ENCODE results near the gene TMPRSS13. TPM values are rescaled to one million over a fixed set of nuclear protein-coding genes. Genes with fewer than 3 reads are reported as not detected.
A peak's percentile ranks its signal among the peaks of the same experiment; 100 is the strongest.

TMPRSS13 gene
- total RNA-seq, 3 donors from 2014 or later = 0.32 to 1.9 (median 0.72) TPM

DNA sequence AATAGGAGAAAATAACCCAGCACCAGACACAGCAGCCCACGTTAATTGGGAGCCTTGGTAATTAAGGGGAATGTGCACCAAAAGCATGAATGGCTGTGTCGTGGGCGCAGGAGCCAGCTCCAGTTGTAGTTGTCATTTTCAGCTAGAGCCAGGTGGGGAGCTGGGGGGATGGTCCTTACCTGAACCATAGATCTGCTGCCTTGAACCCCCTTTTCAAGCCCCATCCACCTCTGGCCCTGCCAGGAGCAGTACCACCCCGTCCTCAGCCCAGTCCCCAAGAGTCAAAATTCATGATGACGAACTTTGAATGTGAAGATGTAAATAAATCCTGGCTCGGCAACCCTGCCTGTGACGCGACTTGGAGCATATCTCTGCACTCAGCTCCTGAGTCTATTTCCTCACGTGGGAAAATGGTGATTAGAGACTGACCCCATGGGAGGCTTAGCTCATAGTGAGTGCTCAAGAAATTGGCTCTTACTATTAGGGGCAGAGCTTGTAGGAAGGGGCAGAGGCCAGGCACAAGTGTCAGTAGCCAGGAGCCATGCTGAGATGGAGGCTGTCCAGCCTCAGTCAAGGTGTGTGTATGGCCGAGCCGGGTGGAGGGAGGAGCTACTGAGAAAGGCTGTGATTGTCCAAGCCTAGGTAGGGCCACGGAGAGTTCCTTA lies 52.0 kb downstream of the TMPRSS13 start:
- TF ChIP-seq, protein P1, sequence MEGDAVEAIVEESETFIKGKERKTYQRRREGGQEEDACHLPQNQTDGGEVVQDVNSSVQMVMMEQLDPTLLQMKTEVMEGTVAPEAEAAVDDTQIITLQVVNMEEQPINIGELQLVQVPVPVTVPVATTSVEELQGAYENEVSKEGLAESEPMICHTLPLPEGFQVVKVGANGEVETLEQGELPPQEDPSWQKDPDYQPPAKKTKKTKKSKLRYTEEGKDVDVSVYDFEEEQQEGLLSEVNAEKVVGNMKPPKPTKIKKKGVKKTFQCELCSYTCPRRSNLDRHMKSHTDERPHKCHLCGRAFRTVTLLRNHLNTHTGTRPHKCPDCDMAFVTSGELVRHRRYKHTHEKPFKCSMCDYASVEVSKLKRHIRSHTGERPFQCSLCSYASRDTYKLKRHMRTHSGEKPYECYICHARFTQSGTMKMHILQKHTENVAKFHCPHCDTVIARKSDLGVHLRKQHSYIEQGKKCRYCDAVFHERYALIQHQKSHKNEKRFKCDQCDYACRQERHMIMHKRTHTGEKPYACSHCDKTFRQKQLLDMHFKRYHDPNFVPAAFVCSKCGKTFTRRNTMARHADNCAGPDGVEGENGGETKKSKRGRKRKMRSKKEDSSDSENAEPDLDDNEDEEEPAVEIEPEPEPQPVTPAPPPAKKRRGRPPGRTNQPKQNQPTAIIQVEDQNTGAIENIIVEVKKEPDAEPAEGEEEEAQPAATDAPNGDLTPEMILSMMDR (IDR thresholded peaks at IDR 0.05) = no peak
- no peaks in the 10 kb centered on the region for H3K36me3 ChIP-seq (ENCODE audit: low read depth)
- ATAC-seq (no peak), DNase-seq (no peak)
- intact Hi-C loops (cut with DNase I, micrococcal nuclease) = no loop called here
- peaks cover 6% of the 10 kb centered on the region for H3K4me1 ChIP-seq (ENCODE audit: low read depth)
- H3K4me3 ChIP-seq = no peak overlapping the region
- H3K9me3 ChIP-seq = no peaks in the 10 kb centered on the region

DNA sequence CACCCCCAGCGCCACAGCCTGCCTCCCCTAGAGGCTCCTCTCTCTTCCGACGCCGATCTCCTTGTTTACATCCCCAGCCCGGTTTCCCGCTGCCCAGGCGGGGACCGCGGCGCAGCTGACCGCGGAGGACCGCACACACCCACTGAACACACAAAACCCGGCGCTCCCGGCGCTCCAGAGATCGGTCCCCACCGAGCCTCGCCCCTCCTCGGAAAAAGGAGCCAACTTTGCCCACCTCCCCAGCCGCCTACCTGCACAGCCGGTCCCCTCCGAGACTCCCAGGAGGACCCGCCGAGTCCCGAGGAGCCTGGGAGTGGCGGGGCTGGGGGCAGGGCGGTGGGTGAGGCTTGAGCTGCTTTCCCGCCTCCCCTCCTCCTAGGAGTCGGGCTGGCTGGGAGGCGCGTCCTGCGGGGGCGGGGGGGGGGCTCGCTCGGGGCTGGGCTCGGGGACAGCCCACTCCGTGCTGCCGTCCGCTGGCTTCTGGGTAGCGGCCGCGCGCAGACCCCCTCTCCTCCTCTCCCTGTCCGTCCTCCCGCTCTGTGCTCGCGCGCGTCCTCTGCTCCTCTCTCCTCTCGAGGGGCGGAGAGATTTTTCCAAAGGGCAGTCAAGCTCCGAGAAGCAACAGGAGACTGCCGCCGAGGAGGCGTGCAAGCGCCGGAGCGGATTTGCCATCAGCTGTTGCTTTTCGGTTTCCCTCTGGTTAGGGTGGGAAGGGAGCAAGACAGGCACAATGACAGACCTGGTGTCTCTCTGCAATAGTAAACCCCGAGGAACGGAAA lies 52.7 kb downstream of the TMPRSS13 start, which contains the start of gene FXYD6:
Gene FXYD6 (minus strand): TSS at position 318 of the 779 bp plus-strand sequence. CDS start 33,882 bp downstream, outside the sequence.
- DNase-seq = peak in 2 of 3 donors; percentile 33 to 40
- peak; percentile 53 for ATAC-seq
- H3K4me1 ChIP-seq (ENCODE audit: low read depth) = peaks cover 6% of the 10 kb centered on the region

DNA sequence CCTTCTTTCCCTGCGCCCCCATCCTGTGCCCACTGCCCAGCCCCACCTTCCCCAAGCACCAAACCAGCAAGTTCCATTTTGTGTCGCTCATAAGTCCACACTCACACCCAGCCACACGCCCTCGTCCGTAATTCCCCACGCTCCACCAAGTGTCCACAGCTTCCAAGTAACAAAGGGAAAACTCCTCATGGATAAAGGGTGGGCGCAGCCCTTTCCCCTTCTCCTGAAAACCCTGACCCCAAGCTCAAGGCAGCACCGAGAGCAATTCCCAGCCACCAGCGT lies 53.2 kb downstream of the TMPRSS13 start:
- no peak for ATAC-seq
- TF ChIP-seq, protein P1 (IDR thresholded peaks at IDR 0.05) = no peak
- intact Hi-C loops (cut with DNase I, micrococcal nuclease) = no loop called here
- no peak for DNase-seq
- Histone ChIP-seq H3K36me3 (ENCODE audit: low read depth) (no peaks in the 10 kb centered on the region), H3K9me3 (no peaks in the 10 kb centered on the region), H3K4me1 (ENCODE audit: low read depth) (peaks cover 6% of the 10 kb centered on the region), H3K4me3 (no peak overlapping the region)

More for the DNA sequence above, 52.7 kb downstream of the TMPRSS13 start, which contains the start of gene FXYD6:
- intact Hi-C loops (cut with DNase I, micrococcal nuclease) = no loop called here
- H3K4me3 ChIP-seq = no peak within 1 kb of the TSS
- TF ChIP-seq, protein P1 (IDR thresholded peaks at IDR 0.05) = no peak
- no peaks in the 10 kb centered on the region for H3K9me3 ChIP-seq
- H3K36me3 ChIP-seq (ENCODE audit: low read depth) = no peaks in the 10 kb centered on the region

DNA sequence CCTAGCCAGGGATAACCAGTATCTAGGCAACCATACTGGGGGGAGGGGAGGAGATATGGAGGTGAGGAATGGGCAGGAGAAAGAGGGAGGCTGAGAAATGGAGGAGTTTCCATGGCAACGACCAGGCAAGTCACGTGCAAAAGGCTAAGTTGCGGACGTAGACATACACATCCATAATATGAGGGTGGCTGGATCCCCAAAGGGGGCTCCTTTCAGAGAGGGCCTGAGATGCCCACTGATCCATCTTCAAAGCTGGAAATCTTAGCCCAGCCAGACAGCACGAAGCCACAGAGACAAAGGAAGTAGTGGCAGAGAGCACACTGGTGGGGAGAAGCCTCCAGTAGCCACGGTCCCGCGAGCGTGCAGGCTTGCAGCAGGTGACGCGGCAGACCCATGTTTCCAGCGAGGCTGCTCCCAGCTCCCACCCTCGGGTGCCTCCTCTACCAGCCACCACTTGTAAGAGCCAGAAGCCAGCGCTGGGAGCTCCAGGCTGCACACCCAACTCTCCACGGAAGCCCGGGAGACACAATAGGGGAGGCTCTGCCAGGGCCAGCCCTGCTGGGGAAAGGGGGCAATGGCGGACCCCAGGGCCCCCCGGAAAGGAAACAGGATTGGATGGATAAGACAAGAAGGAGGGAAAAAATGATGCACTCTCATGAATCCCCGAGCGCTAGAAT lies 53.7 kb downstream of the TMPRSS13 start:
- ATAC-seq = no peak
- Histone ChIP-seq H3K4me3 (no peak overlapping the region), H3K9me3 (no peaks in the 10 kb centered on the region), H3K4me1 (ENCODE audit: low read depth) (peaks cover 6% of the 10 kb centered on the region), H3K36me3 (ENCODE audit: low read depth) (no peaks in the 10 kb centered on the region)
- intact Hi-C loops (cut with DNase I, micrococcal nuclease) = no loop called here
- no peak for DNase-seq
- TF ChIP-seq, protein P1 (IDR thresholded peaks at IDR 0.05) = no peak

DNA sequence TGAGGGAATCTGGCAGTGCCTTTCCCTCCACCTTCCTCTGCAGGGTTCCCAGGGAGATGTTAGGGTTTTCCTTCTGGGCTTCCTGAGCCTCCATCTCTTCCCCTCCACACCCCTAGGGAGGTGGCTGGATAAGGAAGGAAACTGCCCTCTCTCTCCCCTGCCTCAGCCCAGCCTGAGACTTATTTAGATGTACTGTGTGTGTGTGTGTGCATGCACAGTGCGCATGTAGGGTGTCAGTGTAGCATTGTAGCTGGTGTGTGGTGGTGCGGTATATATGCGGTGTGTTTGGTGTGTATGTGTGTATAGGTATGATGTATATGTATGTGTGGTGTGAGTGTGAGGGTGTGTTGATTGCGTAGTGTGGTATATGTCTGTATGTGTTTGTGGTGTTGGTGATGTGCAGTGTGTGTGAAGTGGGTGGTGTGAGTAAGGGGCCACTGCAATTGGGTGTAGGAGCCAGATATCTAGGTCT lies 54.3 kb downstream of the TMPRSS13 start:
- TF ChIP-seq, protein P1 (IDR thresholded peaks at IDR 0.05) = no peak
- Histone ChIP-seq H3K4me1 (ENCODE audit: low read depth) (peaks cover 6% of the 10 kb centered on the region), H3K9me3 (no peaks in the 10 kb centered on the region), H3K4me3 (no peak overlapping the region), H3K36me3 (ENCODE audit: low read depth) (no peaks in the 10 kb centered on the region)
- intact Hi-C loops (cut with DNase I, micrococcal nuclease) = no loop called here
- ATAC-seq (no peak), DNase-seq (no peak)

Measured in mucosa of descending colon (tissue), 3 donors.